ENCODE data around the gene SYCP2. TPM values are rescaled to one million over a fixed set of nuclear protein-coding genes. Genes with fewer than 3 reads are reported as not detected.

Gene SYCP2
- total RNA-seq, 1 experiment from 2014 or later: 0.70 TPM

- no peak overlapping the region for H3K27ac Mint-ChIP-seq
- Histone ChIP-seq H3K4me2 (ENCODE audit: insufficient read depth, insufficient read length, low read length) (no peak overlapping the region), H3K27me3 (ENCODE audit: insufficient read depth, low read length) (no peaks in the 10 kb centered on the region; the same call in 1 of the 2 replicates), H3K18ac (ENCODE audit: insufficient read length, low read depth, low read length) (no peak overlapping the region), H3K56ac (ENCODE audit: insufficient read length, low read depth, low read length) (no peak overlapping the region), H3K9me3 (ENCODE audit: control insufficient read depth, low read depth, low read length) (no peaks in the 10 kb centered on the region), H3K27ac (ENCODE audit: insufficient read length, low read depth, low read length) (no peak overlapping the region), H3K9ac (ENCODE audit: extremely low read depth, insufficient read length, low read length) (no peak overlapping the region), H2BK12ac (ENCODE audit: insufficient read length, low read depth, low read length) (no peak overlapping the region), H3K4me1 (ENCODE audit: insufficient read depth, low read length) (no peaks in the 10 kb centered on the region), H2AK5ac (ENCODE audit: insufficient read length, low read length) (no peak overlapping the region), H3K4ac (ENCODE audit: low read depth, low read length) (no peak overlapping the region), H2BK20ac (ENCODE audit: low read depth, low read length, poor library complexity, severe bottlenecking) (no peak overlapping the region), H4K20me1 (ENCODE audit: control insufficient read depth, insufficient read depth, insufficient read length) (no peaks in the 10 kb centered on the region), H4K91ac (ENCODE audit: insufficient read length, low read depth, low read length) (no peak overlapping the region), H2BK120ac (ENCODE audit: low read depth, low read length, poor library complexity, severe bottlenecking) (no peak overlapping the region), H2BK15ac (ENCODE audit: low read depth, low read length) (no peak overlapping the region), H3K23ac (ENCODE audit: insufficient read length, low read depth, low read length) (no peak overlapping the region), H2BK5ac (ENCODE audit: insufficient read length, low read length) (no peak overlapping the region), H4K8ac (replicated peaks; ENCODE audit: insufficient read length, low read depth, low read length) (no peak overlapping the region), H3K79me2 (ENCODE audit: insufficient read depth, low read length) (no peaks in the 10 kb centered on the region), H3K23me2 (ENCODE audit: insufficient read length, low read depth, low read length, poor library complexity, severe bottlenecking) (no peaks in the 10 kb centered on the region), H3K79me1 (ENCODE audit: insufficient read depth, low read depth, low read length, poor library complexity, severe bottlenecking) (no peaks in the 10 kb centered on the region), H4K5ac (ENCODE audit: insufficient read length, low read depth, low read length) (no peak overlapping the region), H3K14ac (ENCODE audit: insufficient read depth, low read length) (no peak overlapping the region), H2AFZ (ENCODE audit: low read length) (no peak overlapping the region), H3T11ph (ENCODE audit: low read length) (no peak overlapping the region)
- peak; percentile 12 for DNase-seq
- H3K36me3 Mint-ChIP-seq (ENCODE audit: insufficient read depth in 1 of 3, low read depth in 3 of 3): no peaks in the 10 kb centered on the region
- WGBS (ENCODE audit: extremely low coverage, insufficient read length, low lambda C conversion rate): no CpG with 5 or more reads among the region's 4 CpGs
- H3K4me3 Mint-ChIP-seq: no peak overlapping the region
- no peak for TF ChIP-seq CTCF (conservative IDR thresholded peaks at IDR 0.05)
- H3K27me3 Mint-ChIP-seq (ENCODE audit: low read depth): peaks cover 21% of the 10 kb centered on the region
- H3K9me3 Mint-ChIP-seq: peaks cover 0 to 29% of the 10 kb centered on the region in 2 experiments; a peak in 3 of 5 replicates
- H3K4me1 Mint-ChIP-seq: peaks cover 2 to 7% of the 10 kb centered on the region in 2 experiments
Observed at GRCh38 chr20:59817406-59817805, 116.0 kb downstream of the SYCP2 start.

Measured in H9 (cell line).